Nephron (organoid): ENCODE measurements around the gene PRR33.
"Not testable (repeated sequence)": the region's sequence is repeated elsewhere in the genome, so short reads cannot be mapped to it uniquely, and the experiment has no call there.

Experiments used
- H3K27ac Mint-ChIP-seq, 3 experiments: 2 replicates each; pipeline ENCODE4 v1.8.0; 2020; ENCODE audit warnings: mixed read lengths in 3 of 3, mild to moderate bottlenecking in 2 of 3, moderate library complexity in 1 of 3
- H3K27me3 Mint-ChIP-seq: 2 replicates; pipeline ENCODE4 v1.8.0; 2021; ENCODE audit warnings: low read depth, mild to moderate bottlenecking, moderate library complexity, mixed read lengths
- H3K36me3 Mint-ChIP-seq: 2 replicates; pipeline ENCODE4 v1.8.0; 2020; ENCODE audit warnings: low read depth, mixed read lengths
- H3K4me1 Mint-ChIP-seq: 2 replicates; pipeline ENCODE4 v1.8.0; 2020; ENCODE audit warnings: mixed read lengths
- H3K4me3 Mint-ChIP-seq, 3 experiments: 2 replicates each; pipeline ENCODE4 v1.8.0; 2020; ENCODE audit warnings: mild to moderate bottlenecking in 3 of 3, mixed read lengths in 3 of 3, moderate library complexity in 2 of 3
- H3K9me3 Mint-ChIP-seq: 2 replicates; pipeline ENCODE4 v1.8.0; 2020; ENCODE audit warnings: mixed read lengths
- CTCF ChIP-seq, 3 experiments: fragments of 200-600 bp; sonication (generic); IDR thresholded peaks; one replicate each; pipeline ENCODE4 v1.5.0; 2021; ENCODE audit warnings: antibody characterized with exemption in 3 of 3; ENCODE audit not compliant: unreplicated experiment in 3 of 3

The PRR33 gene

GRCh38 chr11:1891831-1892115, at the start of gene PRR33:
PRR33 (minus strand) TSS chr11:1891895; CDS start chr11:1890584, 1,311 bp downstream.
- Mint-ChIP-seq H3K27me3 (peaks cover 7% of the 10 kb centered on the region), H3K27ac (peak within 1 kb of the TSS in 2 of 3 experiments; percentile 26 to 69), H3K4me3 (no peak within 1 kb of the TSS), H3K9me3 (no peaks in the 10 kb centered on the region), H3K36me3 (no peaks in the 10 kb centered on the region), H3K4me1 (peaks cover 22% of the 10 kb centered on the region)
- TF ChIP-seq CTCF (IDR thresholded peaks at IDR 0.05; ENCODE audit: unreplicated experiment in 3 of 3), result no peak

- H3K27ac Mint-ChIP-seq, result peak overlapping the region; percentile 98 to 99 (median 98)
- H3K27me3 Mint-ChIP-seq, H3K9me3 Mint-ChIP-seq, H3K36me3 Mint-ChIP-seq: not testable (repeated sequence)
- H3K4me3 Mint-ChIP-seq, result peak overlapping the region; percentile 1 to 37 (median 12)
- H3K4me1 Mint-ChIP-seq, result peaks cover 48% of the 10 kb centered on the region
These were observed 48.1 kb upstream of the PRR33 start for GRCh38 chr11:1939788-1940187.

DNA sequence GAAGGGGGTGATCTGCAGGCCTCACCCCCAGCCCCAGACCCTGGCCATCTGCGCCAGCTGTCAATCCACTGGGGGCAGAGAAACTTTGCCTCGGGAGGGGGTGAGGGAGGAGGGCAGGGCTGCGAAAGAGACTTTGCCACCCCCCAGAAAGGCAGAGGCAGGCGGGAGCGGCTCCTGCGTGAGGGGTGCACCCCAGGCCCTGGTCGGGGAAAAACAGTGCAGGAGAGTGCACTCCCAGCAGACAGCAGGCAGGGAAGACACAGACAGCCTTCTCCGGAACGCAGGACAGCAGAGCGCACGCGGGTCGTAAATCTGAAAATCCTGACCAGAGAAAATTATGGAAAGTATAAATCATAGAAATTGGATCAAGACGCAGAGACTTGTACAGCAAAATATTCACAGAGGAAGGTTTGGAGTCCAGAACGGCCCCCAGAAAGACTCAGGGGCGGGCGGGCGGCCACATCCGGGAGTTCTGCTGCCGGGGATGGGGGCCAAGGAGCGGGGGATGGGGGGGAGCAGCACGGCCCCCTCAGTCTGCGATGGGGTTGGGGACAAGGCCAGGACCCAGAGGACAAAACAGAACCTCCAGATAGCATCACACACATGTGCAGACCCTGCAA, 47.4 kb upstream of the PRR33 start:
- H3K27ac Mint-ChIP-seq, result peak overlapping the region; percentile 94 to 99 (median 98)
- no peaks in the 10 kb centered on the region for H3K36me3 Mint-ChIP-seq
- no peaks in the 10 kb centered on the region for H3K27me3 Mint-ChIP-seq
- peak overlapping the region in 2 of 3 experiments; percentile 36 to 48 for H3K4me3 Mint-ChIP-seq
- no peaks in the 10 kb centered on the region for H3K9me3 Mint-ChIP-seq
- H3K4me1 Mint-ChIP-seq, result peaks cover 49% of the 10 kb centered on the region
- TF ChIP-seq CTCF (IDR thresholded peaks at IDR 0.05; ENCODE audit: unreplicated experiment in 3 of 3), result no peak

DNA sequence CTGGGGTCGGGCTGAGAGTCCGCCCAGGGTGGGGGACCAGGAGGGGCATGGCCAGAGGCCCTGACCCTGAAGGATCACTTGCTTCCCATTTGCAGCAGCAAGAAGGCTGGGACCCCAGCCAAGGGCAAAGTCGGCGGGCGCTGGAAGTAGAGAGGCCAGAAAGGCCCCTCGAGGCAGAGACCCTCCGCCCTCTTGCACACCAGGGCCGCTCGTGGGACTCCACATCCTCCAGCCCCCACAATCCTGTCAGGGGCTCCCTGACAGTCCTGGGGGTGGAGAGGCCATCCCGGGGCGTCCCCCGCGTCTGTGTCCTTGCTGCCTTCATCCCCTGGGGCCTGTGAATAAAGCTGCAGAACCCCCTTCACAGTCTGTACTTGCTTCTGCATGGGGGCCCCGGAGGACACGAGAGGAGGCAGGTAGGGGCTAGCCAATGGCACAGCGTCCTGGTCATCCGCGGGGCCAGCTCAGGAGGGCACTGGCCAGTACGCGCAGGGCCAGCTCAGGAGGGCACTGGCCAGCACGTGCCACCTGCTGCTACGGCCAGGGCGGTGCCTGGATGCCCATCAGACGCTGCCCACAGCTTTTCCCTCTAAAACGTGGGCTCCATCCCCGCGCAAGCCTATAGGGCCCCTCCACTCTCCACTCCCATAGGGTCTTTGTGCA, 46.8 kb upstream of the PRR33 start:
- no peak for TF ChIP-seq CTCF (IDR thresholded peaks at IDR 0.05; ENCODE audit: unreplicated experiment in 3 of 3)
- Mint-ChIP-seq H3K4me3 (no peak overlapping the region), H3K36me3 (no peaks in the 10 kb centered on the region), H3K4me1 (peaks cover 48% of the 10 kb centered on the region), H3K27ac (peak overlapping the region; percentile 94 to 99 (median 98)), H3K27me3 (no peaks in the 10 kb centered on the region), H3K9me3 (no peaks in the 10 kb centered on the region)

- Mint-ChIP-seq H3K27ac (peak overlapping the region; percentile 65 to 82 (median 77)), H3K9me3 (no peaks in the 10 kb centered on the region), H3K4me1 (peaks cover 53% of the 10 kb centered on the region), H3K4me3 (no peak overlapping the region), H3K27me3 (no peaks in the 10 kb centered on the region), H3K36me3 (no peaks in the 10 kb centered on the region)
- no peak for TF ChIP-seq CTCF (IDR thresholded peaks at IDR 0.05; ENCODE audit: unreplicated experiment in 3 of 3)
These were observed 46.1 kb upstream of the PRR33 start for GRCh38 chr11:1937616-1938342.

DNA sequence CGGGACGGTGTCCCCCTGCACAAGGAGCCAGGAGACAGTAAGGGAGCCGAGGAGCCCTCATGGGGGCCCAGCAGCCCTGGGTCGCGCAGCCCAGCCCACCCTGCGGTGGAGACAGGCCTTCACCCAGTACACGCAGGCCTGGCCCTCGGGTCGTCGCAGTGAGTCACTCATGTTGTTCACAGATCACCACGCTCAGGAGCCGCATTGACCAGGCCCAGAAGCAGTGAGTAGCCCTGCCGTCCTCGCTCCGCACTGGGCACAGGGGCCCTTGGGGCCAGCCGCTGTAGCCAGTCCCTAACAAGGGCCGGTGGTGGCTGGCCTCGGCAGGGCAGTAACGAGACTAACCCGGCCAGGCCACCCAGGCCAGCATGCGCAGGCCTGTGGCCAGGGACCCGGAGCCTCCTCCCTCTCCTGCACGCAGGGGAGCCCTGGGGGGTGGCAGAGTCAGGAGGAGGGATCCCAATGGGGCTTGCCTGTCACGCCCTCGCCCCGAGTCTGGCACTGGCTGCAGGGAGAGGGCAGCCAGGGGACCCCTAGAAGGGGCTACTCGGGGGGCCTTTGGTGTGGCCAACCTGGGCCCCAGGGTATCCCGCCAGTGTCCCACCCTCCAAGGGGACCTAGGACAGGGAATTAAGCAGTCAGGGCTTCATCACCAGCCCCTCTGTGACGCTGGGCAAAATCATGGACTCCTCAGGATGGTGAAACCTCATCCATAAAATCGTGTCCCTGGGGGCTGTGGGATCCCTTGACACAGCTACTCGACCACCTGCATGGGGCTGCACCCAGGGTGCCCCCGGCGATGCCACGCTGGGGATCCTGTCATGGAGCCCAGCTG, 45.3 kb upstream of the PRR33 start:
- Mint-ChIP-seq H3K27ac (no peak overlapping the region), H3K9me3 (no peaks in the 10 kb centered on the region), H3K36me3 (no peaks in the 10 kb centered on the region), H3K27me3 (no peaks in the 10 kb centered on the region), H3K4me1 (peaks cover 50% of the 10 kb centered on the region), H3K4me3 (no peak overlapping the region)
- no peak for TF ChIP-seq CTCF (IDR thresholded peaks at IDR 0.05; ENCODE audit: unreplicated experiment in 3 of 3)
